ENCODE results near the gene TUBG2. TPM values are rescaled to one million over a fixed set of nuclear protein-coding genes. Genes with fewer than 3 reads are reported as not detected.

TUBG2 gene
- total RNA-seq, 1 experiment from 2014 or later = 20.9 TPM

GRCh38 chr17:42709561-42709960, 50.5 kb downstream of the TUBG2 start:
- peaks cover 40 to 55% of the 10 kb centered on the region in 2 experiments for H3K36me3 ChIP-seq (ENCODE audit: control insufficient read depth in 1 of 2, insufficient read depth in 2 of 2, low read length in 2 of 2)
- ATAC-seq (no peak), DNase-seq (ENCODE audit: low read depth, low spot score) (no peak)
- ChIA-PET CTCF (no interaction called here), RAD21 (ENCODE audit: low non-redundant PET in 1 of 2, low total read pairs in 2 of 2, uncharacterized antibody in 2 of 2, unreplicated experiment in 2 of 2) (no interaction called here), POLR2A (no interaction called here)
- intact Hi-C loops (cut with micrococcal nuclease) = no loop called here
- TF ChIP-seq EGR1 (IDR thresholded peaks at IDR 0.05; ENCODE audit: low read depth) = no peak
- no peak for TF ChIP-seq SP1 (IDR thresholded peaks at IDR 0.05; ENCODE audit: low read depth)
- TF ChIP-seq POLR2A (IDR thresholded peaks at IDR 0.05; ENCODE audit: borderline replicate concordance, extremely low read depth, insufficient read depth, insufficient read length) = no peak
- TF ChIP-seq, protein P1, sequence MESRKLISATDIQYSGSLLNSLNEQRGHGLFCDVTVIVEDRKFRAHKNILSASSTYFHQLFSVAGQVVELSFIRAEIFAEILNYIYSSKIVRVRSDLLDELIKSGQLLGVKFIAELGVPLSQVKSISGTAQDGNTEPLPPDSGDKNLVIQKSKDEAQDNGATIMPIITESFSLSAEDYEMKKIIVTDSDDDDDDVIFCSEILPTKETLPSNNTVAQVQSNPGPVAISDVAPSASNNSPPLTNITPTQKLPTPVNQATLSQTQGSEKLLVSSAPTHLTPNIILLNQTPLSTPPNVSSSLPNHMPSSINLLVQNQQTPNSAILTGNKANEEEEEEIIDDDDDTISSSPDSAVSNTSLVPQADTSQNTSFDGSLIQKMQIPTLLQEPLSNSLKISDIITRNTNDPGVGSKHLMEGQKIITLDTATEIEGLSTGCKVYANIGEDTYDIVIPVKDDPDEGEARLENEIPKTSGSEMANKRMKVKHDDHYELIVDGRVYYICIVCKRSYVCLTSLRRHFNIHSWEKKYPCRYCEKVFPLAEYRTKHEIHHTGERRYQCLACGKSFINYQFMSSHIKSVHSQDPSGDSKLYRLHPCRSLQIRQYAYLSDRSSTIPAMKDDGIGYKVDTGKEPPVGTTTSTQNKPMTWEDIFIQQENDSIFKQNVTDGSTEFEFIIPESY (IDR thresholded peaks at IDR 0.05; ENCODE audit: extremely low read depth, insufficient replicate concordance, low read length) = no peak
- TF ChIP-seq FOSL1 (IDR thresholded peaks at IDR 0.05; ENCODE audit: low read depth) = no peak
- TF ChIP-seq JUND (IDR thresholded peaks at IDR 0.05) = no peak
- no peak for TF ChIP-seq YY1 (IDR thresholded peaks at IDR 0.05; ENCODE audit: extremely low read depth, insufficient replicate concordance, low read depth, low read length)
- TF ChIP-seq, protein P2, sequence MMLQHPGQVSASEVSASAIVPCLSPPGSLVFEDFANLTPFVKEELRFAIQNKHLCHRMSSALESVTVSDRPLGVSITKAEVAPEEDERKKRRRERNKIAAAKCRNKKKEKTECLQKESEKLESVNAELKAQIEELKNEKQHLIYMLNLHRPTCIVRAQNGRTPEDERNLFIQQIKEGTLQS (IDR thresholded peaks at IDR 0.05) = no peak
- no peak for TF ChIP-seq ZNF274 (IDR thresholded peaks at IDR 0.05; ENCODE audit: low read depth, low read length)
- no peak for TF ChIP-seq ZFX (IDR thresholded peaks at IDR 0.05)
- BruUV-seq (replicated peaks) = no TSS peak
- no peak overlapping the region for H3K4me3 ChIP-seq (replicated peaks in 1 of 2; ENCODE audit: low read depth in 1 of 2, low read length in 2 of 2)
- H3K4me2 ChIP-seq (ENCODE audit: low read length) = no peak overlapping the region
- H3K9ac ChIP-seq (ENCODE audit: low read length) = no peak overlapping the region
- no peaks in the 10 kb centered on the region for H3K4me1 ChIP-seq (ENCODE audit: control insufficient read depth in 1 of 2, insufficient read depth in 2 of 2, low read length in 2 of 2)
- no peaks in the 10 kb centered on the region for H3K9me2 ChIP-seq (ENCODE audit: insufficient read depth)
- H2AFZ ChIP-seq (ENCODE audit: low read depth, low read length, poor library complexity, severe bottlenecking) = no peak overlapping the region
- no peaks in the 10 kb centered on the region for H3K79me2 ChIP-seq (ENCODE audit: insufficient read depth, low read length)
- no peaks in the 10 kb centered on the region for H3K9me3 ChIP-seq (ENCODE audit: control insufficient read depth in 1 of 2, insufficient read depth in 1 of 2, low read depth in 1 of 2, low read length in 2 of 2)
- no peaks in the 10 kb centered on the region for H4K20me1 ChIP-seq (ENCODE audit: insufficient read depth)
- H3K27me3 ChIP-seq (ENCODE audit: insufficient read depth, low read length) = no peaks in the 10 kb centered on the region
- H3K27ac ChIP-seq (ENCODE audit: low read depth, low read length) = no peak overlapping the region

Small RNAs within 50 kb of the gene (microRNA-seq; reads per million reads assigned to microRNA genes)
- not detected for gene MIR6780A (ENCODE audit: borderline number of aligned reads)

Other genes with a start within 250 kb of the TUBG2 start
- gene CAVIN1, start 236.0 kb upstream of the TUBG2 start, total RNA-seq (2021; ENCODE audit: unreplicated experiment) = 79.7 TPM
- gene ATP6V0A1, start 200.4 kb upstream of the TUBG2 start, total RNA-seq (2021; ENCODE audit: unreplicated experiment) = 65.2 TPM
- 17.7 TPM for gene NAGLU, start 123.0 kb upstream of the TUBG2 start, total RNA-seq (2021; ENCODE audit: unreplicated experiment)
- 1.4 TPM for gene HSD17B1, start 106.4 kb upstream of the TUBG2 start, total RNA-seq (2021; ENCODE audit: unreplicated experiment)
- 137 TPM for gene COASY, start 97.1 kb upstream of the TUBG2 start, total RNA-seq (2021; ENCODE audit: unreplicated experiment)
- gene MLX, start 92.2 kb upstream of the TUBG2 start, total RNA-seq (2021; ENCODE audit: unreplicated experiment) = 47.9 TPM
- 24.3 TPM for gene PSMC3IP, start 81.6 kb upstream of the TUBG2 start, total RNA-seq (2021; ENCODE audit: unreplicated experiment)
- 38.5 TPM for gene RETREG3, start 49.9 kb upstream of the TUBG2 start, total RNA-seq (2021; ENCODE audit: unreplicated experiment)
- 139 TPM for gene TUBG1, start 49.6 kb upstream of the TUBG2 start, total RNA-seq (2021; ENCODE audit: unreplicated experiment)
- gene PLEKHH3, start 17.7 kb downstream of the TUBG2 start, total RNA-seq (2021; ENCODE audit: unreplicated experiment) = 66.3 TPM
- gene CCR10, start 22.6 kb downstream of the TUBG2 start, total RNA-seq (2021; ENCODE audit: unreplicated experiment) = 0.66 TPM
- 6.4 TPM for gene CNTNAP1, start 23.2 kb downstream of the TUBG2 start, total RNA-seq (2021; ENCODE audit: unreplicated experiment)
- gene EZH1, start 85.8 kb downstream of the TUBG2 start, total RNA-seq (2021; ENCODE audit: unreplicated experiment) = 29.3 TPM
- gene RAMP2, start 101.9 kb downstream of the TUBG2 start, total RNA-seq (2021; ENCODE audit: unreplicated experiment) = not detected
- 57.0 TPM for gene VPS25, start 114.2 kb downstream of the TUBG2 start, total RNA-seq (2021; ENCODE audit: unreplicated experiment)
- 4.5 TPM for gene WNK4, start 121.3 kb downstream of the TUBG2 start, total RNA-seq (2021; ENCODE audit: unreplicated experiment)
- gene COA3, start 139.4 kb downstream of the TUBG2 start, total RNA-seq (2021; ENCODE audit: unreplicated experiment) = 37.1 TPM
- not detected for gene CNTD1, start 139.6 kb downstream of the TUBG2 start, total RNA-seq (2021; ENCODE audit: unreplicated experiment)
- gene BECN1, start 165.0 kb downstream of the TUBG2 start, total RNA-seq (2021; ENCODE audit: unreplicated experiment) = 84.3 TPM
- 163 TPM for gene PSME3, start 174.1 kb downstream of the TUBG2 start, total RNA-seq (2021; ENCODE audit: unreplicated experiment)
- gene AOC2, start 185.3 kb downstream of the TUBG2 start, total RNA-seq (2021; ENCODE audit: unreplicated experiment) = 8.0 TPM
- gene AOC3, start 191.9 kb downstream of the TUBG2 start, total RNA-seq (2021; ENCODE audit: unreplicated experiment) = 5.9 TPM
- 0.10 TPM for gene G6PC1, start 241.5 kb downstream of the TUBG2 start, total RNA-seq (2021; ENCODE audit: unreplicated experiment)